HTR-8/SVneo (cell line): ENCODE data around the gene LINC01488.

Experiments used
- DNase-seq: peaks from one replicate; pipeline ENCODE4 v3.0.0; 2011; ENCODE audit warnings: low spot score, mixed read lengths; ENCODE audit not compliant: insufficient read length
- FAIRE-seq: peaks from 2 replicates; lab custom pipeline; 2011; peaks lifted over from hg19 to GRCh38; lab: Jason Lieb, UNC

The LINC01488 gene

GRCh38 chr11:69501891-69502860, 20.7 kb downstream of the LINC01488 start:
- no peak for DNase-seq
- peak; percentile 54 for FAIRE-seq

GRCh38 chr11:69504127-69504526, 22.7 kb downstream of the LINC01488 start:
- DNase-seq = no peak
- no peak for FAIRE-seq

- DNase-seq (no peak), FAIRE-seq (peak; percentile 49)
Observed at GRCh38 chr11:69504576-69505335, 23.3 kb downstream of the LINC01488 start.

DNA sequence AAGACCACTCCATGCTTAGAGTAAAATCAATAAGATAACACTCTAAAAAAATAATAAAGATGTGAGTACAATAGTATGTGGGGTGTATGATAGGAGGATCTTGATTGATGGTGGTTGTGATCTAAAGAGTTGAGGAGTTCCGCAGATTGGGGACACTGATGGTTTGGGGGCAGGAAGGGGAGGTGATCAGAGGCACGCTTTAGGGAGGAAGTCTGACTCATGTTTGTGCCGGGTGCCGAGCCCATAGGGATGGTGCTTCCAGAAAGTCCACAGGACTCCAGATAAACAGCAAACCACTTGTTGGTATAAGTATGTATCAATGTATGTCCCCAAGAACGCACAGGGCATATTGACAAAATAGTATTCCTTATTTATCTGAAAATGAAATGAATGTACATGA, 27.5 kb downstream of the LINC01488 start:
- DNase-seq = no peak
- no peak for FAIRE-seq

- no peak for DNase-seq
- no peak for FAIRE-seq
Observed at GRCh38 chr11:69509381-69509780, 27.9 kb downstream of the LINC01488 start.

GRCh38 chr11:69509846-69510390, 28.5 kb downstream of the LINC01488 start:
- no peak for FAIRE-seq
- DNase-seq = no peak

GRCh38 chr11:69510471-69511357, 29.3 kb downstream of the LINC01488 start:
- peak; percentile 92 for FAIRE-seq
- DNase-seq = peak; percentile 69

- DNase-seq (no peak), FAIRE-seq (no peak)
Observed at GRCh38 chr11:69511358-69512055, 30.0 kb downstream of the LINC01488 start.

DNA sequence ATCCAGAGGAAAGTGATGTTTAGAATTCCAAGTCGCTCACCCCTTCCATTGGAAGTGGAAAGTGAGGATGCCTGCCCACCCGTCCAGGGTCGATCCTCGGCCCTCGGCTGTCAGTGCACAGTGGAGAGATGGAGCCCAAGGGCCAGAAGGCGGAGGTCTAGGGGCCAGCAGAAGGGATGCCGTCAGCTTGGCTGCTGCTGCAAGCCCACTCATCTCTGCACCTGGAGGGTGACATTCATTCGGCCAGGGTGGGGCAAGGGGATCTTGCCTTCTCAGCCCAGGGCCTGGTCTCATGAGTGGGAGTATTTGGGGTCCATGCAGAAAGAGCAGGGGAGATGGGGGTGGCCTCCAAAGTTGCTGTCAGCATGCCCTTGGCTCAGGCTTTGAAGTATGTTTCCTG, 30.7 kb downstream of the LINC01488 start:
- FAIRE-seq (peak; percentile 4), DNase-seq (no peak)

GRCh38 chr11:69512790-69513189, 31.3 kb downstream of the LINC01488 start:
- FAIRE-seq (no peak), DNase-seq (no peak)

GRCh38 chr11:69513196-69513595, 31.7 kb downstream of the LINC01488 start:
- FAIRE-seq (no peak), DNase-seq (no peak)

- DNase-seq (no peak), FAIRE-seq (peak; percentile 38)
Observed at GRCh38 chr11:69513663-69514224, 32.3 kb downstream of the LINC01488 start.

DNA sequence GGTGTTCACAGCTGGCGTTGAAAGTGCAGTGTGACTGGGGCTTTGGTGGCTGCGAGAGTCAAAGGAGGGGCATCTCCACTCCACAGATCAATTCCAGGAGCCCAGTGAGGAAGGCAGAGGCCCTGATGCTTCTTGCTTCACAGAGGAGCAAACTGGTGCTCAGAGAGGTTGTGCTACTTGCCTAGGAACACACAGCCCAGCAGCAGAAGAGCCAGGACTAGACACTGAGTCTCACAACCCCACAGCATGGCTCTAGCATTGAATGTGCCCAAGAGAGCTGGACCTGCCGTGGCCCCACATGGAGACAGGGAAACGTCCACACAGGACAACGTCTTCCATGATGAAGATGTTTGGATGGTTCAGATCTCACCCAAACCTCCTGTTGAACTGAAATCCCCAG, 33.3 kb downstream of the LINC01488 start:
- DNase-seq = no peak
- FAIRE-seq = no peak

DNA sequence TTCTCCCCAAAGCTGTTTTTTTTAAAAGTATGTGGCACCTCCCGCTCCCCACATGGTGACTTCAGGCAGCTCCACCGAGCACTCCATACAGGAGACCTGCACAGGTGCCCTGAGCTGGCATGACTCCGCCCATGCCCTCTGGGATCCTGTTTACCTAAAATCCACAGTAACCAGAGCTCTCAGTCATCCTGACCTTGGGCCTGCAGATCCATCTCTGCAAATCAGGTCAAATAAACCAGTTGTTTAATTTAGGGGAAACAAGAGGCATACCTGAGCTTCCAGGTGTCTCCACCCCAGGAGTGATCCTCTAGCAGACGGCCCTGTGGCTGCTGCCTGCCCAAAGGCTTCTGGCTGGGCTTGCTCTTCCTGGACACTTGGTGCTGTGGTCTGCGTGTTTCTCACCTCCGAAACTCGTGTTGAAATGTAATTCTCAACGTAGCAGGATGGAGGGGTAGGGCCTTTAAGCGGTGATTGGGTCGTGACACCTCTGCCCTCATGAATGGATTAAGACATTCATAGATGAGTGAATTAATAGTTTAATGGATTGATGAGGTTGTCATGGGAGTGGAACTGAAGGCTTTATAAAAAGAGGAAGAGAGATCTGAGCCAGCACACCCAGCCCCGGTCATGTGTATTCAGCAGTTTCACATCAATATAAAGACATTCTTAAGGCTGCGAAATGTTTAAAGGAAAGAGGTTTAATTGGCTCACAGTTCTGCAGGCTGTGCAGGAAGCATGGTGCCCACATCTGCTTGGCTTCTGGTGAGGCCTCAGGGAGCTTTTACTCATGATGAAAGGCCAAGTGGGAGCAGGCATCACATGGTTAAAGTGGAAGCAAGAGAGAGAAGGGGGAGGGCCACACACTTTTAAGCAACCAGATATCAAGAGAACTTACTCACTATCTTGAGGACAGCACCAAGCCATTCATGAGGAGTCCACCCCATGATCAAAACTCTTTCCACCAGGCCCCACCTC, 34.1 kb downstream of the LINC01488 start:
- DNase-seq = no peak
- FAIRE-seq = peak; percentile 55

GRCh38 chr11:69516526-69516925, 35.1 kb downstream of the LINC01488 start:
- FAIRE-seq (peak; percentile 13), DNase-seq (no peak)

DNA sequence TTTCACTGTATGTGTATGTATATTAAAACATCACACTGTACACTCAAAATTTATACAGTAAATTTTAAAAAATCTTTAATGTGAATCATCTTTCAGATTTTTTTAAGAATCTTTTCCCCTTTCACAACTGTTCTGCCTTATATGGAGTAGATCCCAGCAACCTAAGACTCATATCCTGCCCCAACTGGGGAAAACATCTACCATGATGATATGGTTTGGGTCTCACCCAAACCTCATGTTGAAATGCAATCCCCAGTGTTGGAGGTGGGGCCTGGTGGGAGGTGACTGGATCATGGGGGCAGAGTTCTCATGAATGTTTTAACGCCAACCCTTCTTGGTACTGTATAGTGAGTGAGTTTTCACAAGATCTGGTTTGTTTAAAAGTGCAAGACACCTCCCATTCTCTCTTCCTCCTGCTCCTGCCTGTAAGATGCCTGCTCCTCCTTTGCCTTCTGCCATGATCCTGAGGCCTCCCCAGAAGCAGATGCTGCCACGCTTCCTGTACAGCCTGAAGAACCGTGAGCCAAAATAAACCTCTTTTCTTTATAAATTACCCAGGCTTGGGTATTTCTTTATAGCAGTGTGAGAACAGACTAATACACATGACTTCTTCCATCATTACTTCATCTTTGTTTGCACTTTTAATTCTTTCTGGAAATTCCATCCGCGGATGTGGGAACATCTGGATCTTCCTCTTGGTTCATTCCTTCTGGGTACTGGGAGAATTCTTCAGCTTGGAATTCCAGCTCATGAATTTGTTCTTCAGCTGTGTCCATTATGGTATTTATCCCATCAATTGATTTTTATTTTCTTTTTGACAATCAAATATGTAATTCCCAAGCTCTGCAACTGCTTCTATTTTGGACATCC, 36.9 kb downstream of the LINC01488 start:
- no peak for DNase-seq
- no peak for FAIRE-seq
